ENCODE measurements around the gene DNAH3.

GRCh38 chr16:20937736-20938135 lies 212.9 kb downstream of the DNAH3 start:
- TF ChIP-seq EP300 (IDR thresholded peaks at IDR 0.05) (no peak), CTCF (IDR thresholded peaks at IDR 0.05) (no peak)
